Gastrocnemius medialis (tissue), 4 donors: Measurements from ENCODE around the gene MARCHF9. TPM values are rescaled to one million over a fixed set of nuclear protein-coding genes. Genes with fewer than 3 reads are reported as not detected.

Experiments
- ATAC-seq, 2 donors: fragments of 150-250 bp; one replicate each; pipeline ENCODE4 v1.9.1; 2016
- DNase-seq, 2 donors: peaks; one replicate each; pipeline ENCODE4 v3.0.0-alpha.2; 2019
- H3K27ac ChIP-seq, 4 donors: fragments of 200-600 bp; sonication (generic); 1 replicate in 1 of 4; 2 replicates in 3 of 4; pipeline ENCODE4 v1.5.1; 2016 to 2018; ENCODE audit warnings: mild to moderate bottlenecking in 2 of 4, moderate library complexity in 1 of 4
- H3K27me3 ChIP-seq, 3 donors: fragments of 200-600 bp; sonication (generic) in 2 of 3; 1 replicate in 1 of 3; 2 replicates in 2 of 3; pipeline versions ENCODE4 v1.5.1 to v1.6.0; 2016 to 2019; ENCODE audit warnings: mild to moderate bottlenecking in 1 of 3, moderate library complexity in 1 of 3
- H3K36me3 ChIP-seq, 2 donors: fragments of 200-600 bp; sonication (generic) in 1 of 2; one replicate each; pipeline ENCODE4 v1.5.1; 2017 to 2018
- H3K4me1 ChIP-seq, 2 donors: fragments of 200-600 bp; sonication (generic) in 1 of 2; one replicate each; pipeline ENCODE4 v1.5.1; 2016 to 2017; ENCODE audit warnings: mild to moderate bottlenecking in 2 of 2
- H3K4me3 ChIP-seq, 4 donors: fragments of 200-600 bp; sonication (generic) in 3 of 4; 1 replicate in 1 of 4; 2 replicates in 3 of 4; pipeline ENCODE4 v1.5.1; 2016 to 2019; ENCODE audit warnings: mild to moderate bottlenecking in 2 of 4
- H3K9me3 ChIP-seq, 3 donors: fragments of 200-600 bp; sonication (generic) in 2 of 3; 1 replicate in 1 of 3; 2 replicates in 2 of 3; pipeline ENCODE4 v1.5.1; 2016 to 2019
- POLR2A ChIP-seq, 2 donors: fragments of 450-650 bp; IDR thresholded peaks; one replicate each; pipeline ENCODE4 v1.6.1; 2017; ENCODE audit warnings: antibody characterized with exemption in 2 of 2, mild to moderate bottlenecking in 2 of 2, moderate library complexity in 2 of 2
- in situ Hi-C, 4 donors: fragments of 200-750 bp; cut with MboI; loops; one replicate each; pipeline versions ENCODE4 v1.15.0 to v1.8.0; 2017; ENCODE audit warnings: low sequenced_read_pairs in 4 of 4
- intact Hi-C: fragments of 100-400 bp; cut with DNase I; formaldehyde crosslinking; loops from one replicate; pipeline ENCODE4 v1.15.1; 2023; ENCODE audit warnings: low total_unique reads
- total RNA-seq, 4 donors: library from RNA; depleted of rRNA; stranded (reverse); fragments of >200 nt; gene quantifications; one replicate each; pipeline versions ENCODE4 v1.1.0 to v1.2.3, GENCODE V29; 2016
- TF ChIP-seq, protein P1 (sequence below), 5 experiments: fragments of 450-650 bp in 3 of 5; fragments of 200-600 bp in 2 of 5; sonication (generic) in 2 of 5; IDR thresholded peaks in 4 of 5; conservative IDR thresholded peaks in 1 of 5; 1 replicate in 4 of 5; 2 replicates in 1 of 5; pipeline ENCODE4 v1.5.1; 2016 to 2019; ENCODE audit warnings: antibody characterized with exemption in 5 of 5, mild to moderate bottlenecking in 3 of 5, moderate library complexity in 3 of 5

The MARCHF9 gene
- total RNA-seq, 4 donors from 2014 or later: 4.8 to 11.3 (median 7.9) TPM

DNA sequence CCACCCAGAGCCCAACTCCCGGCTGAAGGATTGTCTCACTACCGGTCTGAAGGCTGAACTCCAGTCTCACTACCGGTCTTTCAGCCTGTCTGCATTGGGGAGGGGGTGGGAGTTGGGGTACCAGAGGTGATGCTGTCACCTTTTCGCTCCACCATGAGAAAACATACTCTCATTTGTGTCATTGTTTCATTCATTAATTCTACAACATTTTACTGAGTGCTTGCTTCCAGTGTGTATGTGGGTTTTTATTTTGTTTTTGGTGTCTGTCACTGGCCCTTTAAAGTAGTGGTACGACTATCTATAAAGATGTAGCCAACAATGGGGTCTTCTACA is 2.3 kb upstream of the MARCHF9 start:
- peak overlapping the region; percentile 76 to 98 (median 94) for H3K27ac ChIP-seq
- intact Hi-C loops: loop anchor here (1.0 to 2.0 kb wide), 4 partner anchors 20 to 232 kb away; partner anchors contain the start of genes CTDSP2, DDIT3, EEF1AKMT3 and METTL1
- in situ Hi-C loops: no loop called here

DNA sequence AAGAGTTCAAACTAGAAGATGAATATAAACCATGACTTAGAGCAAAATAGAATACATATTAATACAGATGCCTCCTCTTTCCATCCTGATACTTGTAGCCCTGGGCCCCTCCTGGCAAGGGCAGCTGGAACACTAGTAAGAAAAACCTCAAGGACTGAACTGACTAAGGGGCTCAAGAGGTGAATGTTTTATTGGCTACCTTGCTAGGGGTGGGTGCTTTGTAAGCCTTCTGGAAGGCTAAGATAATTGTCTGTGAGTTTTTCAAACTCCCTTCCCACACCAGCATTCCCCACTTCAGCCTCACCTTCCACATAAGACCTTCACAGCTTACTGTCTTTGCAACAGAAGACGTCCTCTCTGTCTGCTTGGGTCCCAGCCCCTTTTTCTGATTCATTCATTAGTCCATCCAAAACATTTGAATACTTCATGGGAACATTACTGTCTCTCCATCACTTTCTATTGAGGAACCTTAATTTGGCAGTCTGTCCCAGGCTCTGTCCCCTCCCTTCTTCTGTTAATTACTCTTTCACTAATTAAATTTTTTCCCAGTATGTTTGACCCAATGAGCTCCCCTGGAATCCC is 1.1 kb upstream of the MARCHF9 start:
- Histone ChIP-seq H3K9me3 (no peaks in the 10 kb centered on the region), H3K4me3 (peak overlapping the region in 1 of 4 donors; percentile 66), H3K27ac (peak overlapping the region in 1 of 4 donors; percentile 49), H3K36me3 (peaks cover 0 to 37% of the 10 kb centered on the region in 2 donors), H3K4me1 (peaks cover 23 to 27% of the 10 kb centered on the region in 2 donors), H3K27me3 (no peaks in the 10 kb centered on the region)
- DNase-seq: no peak
- ATAC-seq: no peak
- intact Hi-C loops (loop anchor here (2.0 kb wide), 3 partner anchors 19 to 233 kb away; partner anchors contain the start of genes CTDSP2, DDIT3, EEF1AKMT3 and METTL1), in situ Hi-C loops (no loop called here)
- TF ChIP-seq, protein P1, sequence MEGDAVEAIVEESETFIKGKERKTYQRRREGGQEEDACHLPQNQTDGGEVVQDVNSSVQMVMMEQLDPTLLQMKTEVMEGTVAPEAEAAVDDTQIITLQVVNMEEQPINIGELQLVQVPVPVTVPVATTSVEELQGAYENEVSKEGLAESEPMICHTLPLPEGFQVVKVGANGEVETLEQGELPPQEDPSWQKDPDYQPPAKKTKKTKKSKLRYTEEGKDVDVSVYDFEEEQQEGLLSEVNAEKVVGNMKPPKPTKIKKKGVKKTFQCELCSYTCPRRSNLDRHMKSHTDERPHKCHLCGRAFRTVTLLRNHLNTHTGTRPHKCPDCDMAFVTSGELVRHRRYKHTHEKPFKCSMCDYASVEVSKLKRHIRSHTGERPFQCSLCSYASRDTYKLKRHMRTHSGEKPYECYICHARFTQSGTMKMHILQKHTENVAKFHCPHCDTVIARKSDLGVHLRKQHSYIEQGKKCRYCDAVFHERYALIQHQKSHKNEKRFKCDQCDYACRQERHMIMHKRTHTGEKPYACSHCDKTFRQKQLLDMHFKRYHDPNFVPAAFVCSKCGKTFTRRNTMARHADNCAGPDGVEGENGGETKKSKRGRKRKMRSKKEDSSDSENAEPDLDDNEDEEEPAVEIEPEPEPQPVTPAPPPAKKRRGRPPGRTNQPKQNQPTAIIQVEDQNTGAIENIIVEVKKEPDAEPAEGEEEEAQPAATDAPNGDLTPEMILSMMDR (IDR thresholded peaks at IDR 0.05 in 4 of 5, conservative IDR thresholded peaks at IDR 0.05 in 1 of 5): no peak
- TF ChIP-seq POLR2A (IDR thresholded peaks at IDR 0.05): no peak

More for the DNA sequence above, 2.3 kb upstream of the MARCHF9 start:
- DNase-seq (no peak), ATAC-seq (no peak)
- H3K4me1 ChIP-seq: peaks cover 23 to 27% of the 10 kb centered on the region in 2 donors
- H3K4me3 ChIP-seq: peak overlapping the region; percentile 55 to 84 (median 76)
- no peaks in the 10 kb centered on the region for H3K9me3 ChIP-seq
- no peaks in the 10 kb centered on the region for H3K27me3 ChIP-seq
- H3K36me3 ChIP-seq: peaks cover 0 to 37% of the 10 kb centered on the region in 2 donors
- TF ChIP-seq, protein P1 (IDR thresholded peaks at IDR 0.05 in 4 of 5, conservative IDR thresholded peaks at IDR 0.05 in 1 of 5): no peak
- TF ChIP-seq POLR2A (IDR thresholded peaks at IDR 0.05): no peak

DNA sequence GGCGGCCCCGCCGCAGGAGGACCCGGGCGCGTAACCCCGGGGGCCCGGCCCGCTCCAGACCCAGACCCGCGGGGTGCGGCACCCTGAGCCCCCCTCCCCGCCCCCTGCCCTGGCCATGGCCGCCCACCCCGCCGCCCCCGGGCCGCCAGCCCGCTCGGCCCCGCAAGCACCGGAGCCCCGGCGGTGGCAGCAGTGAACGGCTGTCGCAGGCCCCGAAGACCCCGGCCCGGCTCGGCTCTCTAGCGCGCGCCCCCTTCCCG is 221 bp downstream of the MARCHF9 start:
- no peak for TF ChIP-seq POLR2A (IDR thresholded peaks at IDR 0.05)
- TF ChIP-seq, protein P1 (IDR thresholded peaks at IDR 0.05 in 4 of 5, conservative IDR thresholded peaks at IDR 0.05 in 1 of 5): no peak
- H3K4me1 ChIP-seq: peaks cover 23 to 27% of the 10 kb centered on the region in 2 donors
- H3K27ac ChIP-seq: peak overlapping the region in 3 of 4 donors; percentile 16 to 49 (median 39)
- in situ Hi-C loops (no loop called here), intact Hi-C loops (no loop called here)
- no peak for ATAC-seq
- H3K4me3 ChIP-seq: peak overlapping the region; percentile 60 to 68 (median 66)
- H3K9me3 ChIP-seq: no peaks in the 10 kb centered on the region
- no peak for DNase-seq
- H3K36me3 ChIP-seq: peaks cover 0 to 29% of the 10 kb centered on the region in 2 donors
- no peaks in the 10 kb centered on the region for H3K27me3 ChIP-seq

GRCh38 chr12:57755454-57756372 is 810 bp downstream of the MARCHF9 start:
- no peak for DNase-seq
- in situ Hi-C loops: no loop called here
- peak overlapping the region in 3 of 4 donors; percentile 16 to 49 (median 39) for H3K27ac ChIP-seq

More at GRCh38 chr12:57755454-57756372, 810 bp downstream of the MARCHF9 start:
- H3K27me3 ChIP-seq: no peaks in the 10 kb centered on the region
- peak overlapping the region; percentile 60 to 68 (median 66) for H3K4me3 ChIP-seq
- intact Hi-C loops: no loop called here
- no peaks in the 10 kb centered on the region for H3K9me3 ChIP-seq
- peaks cover 22 to 27% of the 10 kb centered on the region in 2 donors for H3K4me1 ChIP-seq
- no peak for ATAC-seq
- peaks cover 0 to 23% of the 10 kb centered on the region in 2 donors for H3K36me3 ChIP-seq
- TF ChIP-seq, protein P1 (IDR thresholded peaks at IDR 0.05 in 4 of 5, conservative IDR thresholded peaks at IDR 0.05 in 1 of 5): no peak
- TF ChIP-seq POLR2A (IDR thresholded peaks at IDR 0.05): no peak
